GM21717 (cell line): ENCODE measurements around the gene C2orf76.
A peak's percentile ranks its signal among the peaks of the same experiment; 100 is the strongest.

ENCODE experiments used
- ATAC-seq: cut with Tn5 transposase; IDR thresholded peaks from one replicate; pipeline ENCODE4 v1.9.1; 2021; ENCODE audit warnings: mild to moderate bottlenecking, moderate library complexity; ENCODE audit not compliant: unreplicated experiment

Gene C2orf76

GRCh38 chr2:119266091-119266589 lies 100.5 kb downstream of the C2orf76 start:
- ATAC-seq: no peak

DNA sequence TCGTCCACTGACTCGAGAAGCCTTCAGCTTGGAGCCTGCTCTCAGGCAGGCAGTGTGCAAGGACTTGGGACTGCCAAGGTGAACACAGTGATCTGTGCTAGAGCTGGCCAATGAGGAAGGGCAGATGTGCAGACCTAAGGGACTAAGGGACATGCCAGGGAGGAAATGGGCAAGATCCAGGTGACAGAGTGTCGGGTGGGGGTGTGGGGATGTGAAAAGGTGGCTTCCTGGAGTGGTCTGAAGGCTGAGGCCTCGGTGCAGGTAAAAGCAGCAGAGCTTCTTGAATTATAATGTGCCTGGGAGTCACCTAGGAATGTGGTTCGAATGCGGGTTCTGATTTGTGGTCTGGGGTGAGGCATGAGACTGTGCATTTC lies 101.0 kb downstream of the C2orf76 start:
- no peak for ATAC-seq

DNA sequence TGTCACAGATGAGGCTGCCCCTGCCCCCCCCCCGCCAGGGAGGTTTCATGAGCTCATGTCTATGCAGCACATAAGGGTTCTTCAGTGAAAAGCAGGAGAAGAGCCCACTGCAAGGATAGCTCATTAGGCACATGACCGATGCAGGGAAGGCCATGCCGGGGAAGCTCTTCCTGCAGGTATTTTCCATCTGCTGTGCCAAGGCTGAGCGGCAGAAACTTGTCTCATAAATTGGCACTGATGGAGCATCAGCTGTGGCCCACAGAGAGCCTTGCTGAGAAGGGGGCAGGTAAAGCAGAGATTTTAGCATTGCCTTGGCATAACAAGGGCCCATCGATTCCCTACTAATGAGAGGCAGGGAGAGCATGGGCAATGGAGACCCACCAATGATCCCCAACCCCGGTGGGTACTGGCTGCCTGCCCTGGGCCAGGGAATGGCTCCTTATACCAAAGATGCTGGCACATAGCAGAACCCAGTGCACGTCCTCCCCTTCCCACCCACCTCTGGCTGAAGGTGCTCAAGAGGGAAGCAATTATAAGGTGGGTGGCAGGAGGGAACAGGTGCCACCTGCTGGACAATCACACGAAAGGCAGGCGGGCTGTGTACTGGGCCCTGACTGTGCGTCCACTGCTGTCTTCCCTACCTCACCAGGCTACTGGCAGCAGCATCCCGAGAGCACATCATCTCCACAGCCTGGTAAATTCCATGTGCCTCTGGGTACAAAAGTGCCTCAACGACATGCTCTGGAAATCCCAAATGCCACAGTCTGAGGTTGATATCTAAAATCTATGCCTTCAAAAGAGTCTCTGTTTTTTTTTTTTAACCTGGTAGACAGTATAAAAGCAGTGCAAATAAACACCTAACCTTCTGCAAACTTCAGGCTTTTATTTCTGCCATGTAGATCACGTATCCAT lies 101.6 kb downstream of the C2orf76 start:
- peak; percentile 96 for ATAC-seq

GRCh38 chr2:119263656-119264055 lies 103.0 kb downstream of the C2orf76 start:
- no peak for ATAC-seq

- no peak for ATAC-seq
Measured at GRCh38 chr2:119263025-119263424, 103.6 kb downstream of the C2orf76 start.

DNA sequence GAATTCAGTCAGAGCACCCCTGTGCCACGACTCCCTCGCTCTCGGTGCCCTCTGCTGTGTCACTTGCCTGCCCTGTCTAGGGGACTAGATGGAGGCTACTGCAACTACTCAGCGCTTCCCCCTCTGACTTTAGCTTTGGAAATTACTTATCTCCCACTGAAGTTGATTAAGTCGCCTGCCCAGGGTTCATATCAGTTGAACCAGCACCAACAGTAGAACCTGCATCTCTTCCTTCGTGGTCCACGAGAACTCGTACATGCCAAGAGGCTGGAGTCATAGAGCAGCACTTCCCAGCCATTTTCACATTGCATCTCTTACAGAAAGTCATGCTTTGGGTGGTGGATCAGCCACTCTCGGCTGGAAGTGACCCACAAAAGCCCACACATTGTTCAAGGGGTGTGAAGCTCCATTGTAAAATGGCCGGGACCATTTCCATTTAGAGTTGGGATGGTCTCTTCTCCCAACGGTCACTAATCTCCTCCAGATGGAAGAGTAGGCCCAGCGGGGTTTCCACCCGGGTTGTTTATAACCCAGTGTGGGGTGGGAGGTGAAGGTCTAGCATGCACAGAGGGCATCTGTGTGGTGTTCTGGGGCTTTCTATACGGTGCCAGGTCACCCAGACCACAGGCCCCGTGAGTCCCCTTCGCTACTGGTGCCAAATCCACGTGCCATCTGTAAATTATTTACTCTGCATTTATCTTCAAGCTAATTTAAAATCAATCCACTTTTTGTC lies 105.0 kb downstream of the C2orf76 start:
- no peak for ATAC-seq

GRCh38 chr2:119260646-119261492 lies 105.8 kb downstream of the C2orf76 start:
- ATAC-seq: no peak

- ATAC-seq: no peak
Measured at GRCh38 chr2:119259296-119259860, 107.3 kb downstream of the C2orf76 start.

DNA sequence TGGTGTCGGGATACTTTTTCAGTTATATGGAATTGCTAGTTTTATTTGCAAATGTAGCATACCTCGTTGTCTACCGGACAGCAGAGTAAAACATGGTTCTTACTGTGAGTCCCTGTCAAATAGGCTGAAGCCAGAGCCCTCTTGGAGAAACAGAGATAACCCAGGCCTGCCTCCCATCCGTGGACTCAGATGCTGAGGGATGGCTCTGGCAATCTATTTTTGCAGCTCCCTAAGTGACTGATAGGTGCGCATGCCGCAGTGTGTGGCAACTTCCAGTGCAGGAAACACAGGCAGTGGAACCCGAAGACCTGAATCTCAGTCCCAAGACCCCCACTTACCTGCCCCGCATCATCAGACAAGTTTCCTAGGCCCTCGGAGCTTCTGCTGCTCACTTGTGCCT lies 109.4 kb downstream of the C2orf76 start:
- ATAC-seq: no peak

GRCh38 chr2:119256582-119256921 lies 110.1 kb downstream of the C2orf76 start:
- ATAC-seq: no peak

GRCh38 chr2:119255760-119256581 lies 110.7 kb downstream of the C2orf76 start:
- ATAC-seq: no peak

- ATAC-seq: no peak
Measured at GRCh38 chr2:119254601-119255080, 112.0 kb downstream of the C2orf76 start.

DNA sequence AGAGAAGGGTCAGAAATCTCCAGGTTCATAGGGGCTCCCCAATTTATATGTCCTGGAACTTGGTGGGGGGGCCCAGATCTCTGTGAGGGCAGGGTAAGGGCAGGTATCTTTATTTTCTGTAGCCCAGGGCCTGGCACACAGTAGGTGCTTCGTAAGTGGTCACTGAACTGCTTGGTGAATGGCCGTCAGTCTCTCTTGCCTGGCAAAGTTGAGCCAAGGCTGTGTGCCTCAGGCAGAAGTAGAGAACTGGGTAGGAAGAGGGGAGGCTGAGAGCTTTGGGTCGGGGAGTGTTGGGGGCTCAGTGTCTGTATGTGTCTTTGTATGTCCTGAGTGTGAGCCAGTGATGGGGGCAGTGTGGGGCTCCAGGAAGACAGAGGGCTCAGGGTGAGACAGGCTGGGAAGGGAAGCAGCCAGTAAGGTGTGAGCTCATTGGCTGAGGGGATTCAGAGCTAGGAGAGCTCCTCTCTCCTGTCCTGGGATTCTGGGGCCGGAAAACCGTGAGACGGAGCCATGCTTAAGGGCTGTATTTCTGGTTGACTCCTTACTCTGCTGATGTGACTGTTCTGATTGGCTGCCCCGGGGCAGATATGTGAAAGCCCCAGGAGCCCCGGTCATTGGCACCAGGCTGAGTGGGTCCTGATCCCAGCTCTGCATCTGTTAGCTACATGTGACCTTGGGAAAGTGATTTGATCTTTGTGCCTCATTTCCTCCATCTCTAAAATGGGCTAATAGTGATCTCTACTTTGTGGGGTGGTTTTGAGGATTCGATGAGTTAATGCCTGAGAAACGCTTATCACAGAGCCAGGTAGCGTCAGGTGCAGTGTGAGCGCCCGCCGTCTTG lies 112.7 kb downstream of the C2orf76 start:
- ATAC-seq: no peak

GRCh38 chr2:119253114-119253702 lies 113.4 kb downstream of the C2orf76 start:
- ATAC-seq: no peak
